Astrocyte (in vitro differentiated cells and primary cell): ENCODE results near the gene SLC25A18.

ENCODE experiments used
- EZH2 ChIP-seq: IDR thresholded peaks from 2 replicates; pipeline ENCODE4 v1.6.1; 2012; ENCODE audit warnings: mild to moderate bottlenecking, low read length, inconsistent platforms; ENCODE audit not compliant: insufficient read depth
- TF ChIP-seq, protein P1 (sequence below): IDR thresholded peaks from 2 replicates; pipeline ENCODE4 v1.5.1; 2011; ENCODE audit warnings: low read depth, mild to moderate bottlenecking, inconsistent platforms, low read length, moderate library complexity; ENCODE audit not compliant: insufficient read depth

DNA sequence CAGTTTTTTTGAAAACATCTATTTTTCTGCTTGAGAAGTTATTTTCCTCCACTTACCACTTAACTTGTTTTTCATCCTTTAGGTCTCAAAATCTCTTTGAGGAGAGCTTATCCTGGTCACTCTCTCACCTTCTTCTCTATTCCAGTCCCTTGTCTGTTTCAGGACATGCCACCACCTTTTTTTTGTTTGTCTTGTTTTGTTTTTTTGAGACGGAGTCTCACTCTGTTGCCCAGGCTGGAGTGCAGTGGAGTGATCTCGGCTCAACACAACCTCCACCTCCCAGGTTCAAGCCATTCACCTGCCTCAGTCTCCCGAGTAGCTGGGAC, 70.7 kb downstream of the SLC25A18 start:
- no peak for TF ChIP-seq EZH2
- TF ChIP-seq, protein P1, sequence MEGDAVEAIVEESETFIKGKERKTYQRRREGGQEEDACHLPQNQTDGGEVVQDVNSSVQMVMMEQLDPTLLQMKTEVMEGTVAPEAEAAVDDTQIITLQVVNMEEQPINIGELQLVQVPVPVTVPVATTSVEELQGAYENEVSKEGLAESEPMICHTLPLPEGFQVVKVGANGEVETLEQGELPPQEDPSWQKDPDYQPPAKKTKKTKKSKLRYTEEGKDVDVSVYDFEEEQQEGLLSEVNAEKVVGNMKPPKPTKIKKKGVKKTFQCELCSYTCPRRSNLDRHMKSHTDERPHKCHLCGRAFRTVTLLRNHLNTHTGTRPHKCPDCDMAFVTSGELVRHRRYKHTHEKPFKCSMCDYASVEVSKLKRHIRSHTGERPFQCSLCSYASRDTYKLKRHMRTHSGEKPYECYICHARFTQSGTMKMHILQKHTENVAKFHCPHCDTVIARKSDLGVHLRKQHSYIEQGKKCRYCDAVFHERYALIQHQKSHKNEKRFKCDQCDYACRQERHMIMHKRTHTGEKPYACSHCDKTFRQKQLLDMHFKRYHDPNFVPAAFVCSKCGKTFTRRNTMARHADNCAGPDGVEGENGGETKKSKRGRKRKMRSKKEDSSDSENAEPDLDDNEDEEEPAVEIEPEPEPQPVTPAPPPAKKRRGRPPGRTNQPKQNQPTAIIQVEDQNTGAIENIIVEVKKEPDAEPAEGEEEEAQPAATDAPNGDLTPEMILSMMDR = no peak
